HG03442 (cell line): ENCODE results near the gene SRD5A1.
A peak's percentile ranks its signal among the peaks of the same experiment; 100 is the strongest.

ENCODE experiments used
- ATAC-seq: cut with Tn5 transposase; IDR thresholded peaks from one replicate; pipeline ENCODE4 v1.9.1; 2021; ENCODE audit warnings: mild to moderate bottlenecking, moderate library complexity; ENCODE audit not compliant: unreplicated experiment

SRD5A1 gene, protein sequence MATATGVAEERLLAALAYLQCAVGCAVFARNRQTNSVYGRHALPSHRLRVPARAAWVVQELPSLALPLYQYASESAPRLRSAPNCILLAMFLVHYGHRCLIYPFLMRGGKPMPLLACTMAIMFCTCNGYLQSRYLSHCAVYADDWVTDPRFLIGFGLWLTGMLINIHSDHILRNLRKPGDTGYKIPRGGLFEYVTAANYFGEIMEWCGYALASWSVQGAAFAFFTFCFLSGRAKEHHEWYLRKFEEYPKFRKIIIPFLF

DNA sequence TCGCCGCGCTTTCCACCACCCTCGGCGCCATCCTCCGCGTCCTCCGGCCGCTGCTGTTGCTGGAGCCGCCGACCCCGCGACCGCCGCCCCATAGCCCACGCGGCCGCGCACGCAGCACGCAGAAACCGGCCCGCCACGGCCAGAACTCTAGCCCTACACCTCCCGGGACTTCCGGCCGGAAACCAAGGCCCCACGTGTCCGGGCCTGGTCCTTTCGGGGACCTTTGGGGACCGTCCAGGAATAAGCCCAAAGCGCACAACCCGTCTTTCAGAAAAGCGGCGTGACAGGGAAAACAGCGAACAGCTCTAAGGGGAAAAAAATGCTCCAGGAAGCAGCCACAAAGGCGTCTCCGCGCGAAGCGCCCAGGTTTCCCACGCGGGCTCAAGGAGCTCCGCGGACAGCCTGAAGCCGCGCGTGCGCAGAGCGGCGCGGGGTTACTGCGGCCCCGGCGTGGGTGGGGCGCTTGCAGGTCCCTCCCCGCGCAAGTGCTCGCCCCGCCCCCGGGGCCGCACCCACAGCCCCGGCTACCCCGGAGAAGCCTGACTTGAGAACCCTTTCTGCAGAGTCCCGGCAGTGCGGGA lies at the start of gene SRD5A1, which contains the start of gene NSUN2:
Gene SRD5A1, plus strand, starts transcription at position 553 of the 581 bp plus-strand sequence. CDS start 137 bp downstream, outside the sequence.
Gene NSUN2, minus strand, starts transcription at position 157 of the 581 bp plus-strand sequence. Its CDS starts 65 bp downstream, at position 92.
- ATAC-seq, result peak; percentile 86

DNA sequence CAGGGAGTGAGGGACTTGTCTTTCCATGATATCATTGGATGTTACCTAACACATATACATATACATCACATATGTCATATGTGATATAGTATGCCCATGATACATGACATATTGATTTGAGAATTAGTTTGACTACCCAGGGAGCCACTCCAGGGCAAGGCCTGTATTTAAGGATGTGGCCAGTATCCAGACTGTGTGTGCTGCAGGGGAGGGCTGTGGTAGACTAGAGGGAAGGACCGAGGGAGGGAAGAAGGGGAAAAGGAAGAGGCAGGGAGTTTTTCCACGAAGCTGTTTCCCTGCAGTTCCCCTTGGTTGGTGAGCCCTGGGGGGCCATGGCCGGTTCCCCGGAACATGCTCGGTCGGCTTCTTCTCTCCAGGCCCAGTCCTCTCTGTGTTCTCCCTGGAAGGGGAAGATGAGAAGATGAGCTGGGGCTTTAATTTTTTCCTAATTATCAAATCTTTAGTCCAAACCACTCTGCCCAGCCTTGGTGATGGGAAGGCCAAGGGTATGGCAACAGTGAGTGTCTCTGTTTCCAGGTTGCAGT lies 49.1 kb upstream of the SRD5A1 start:
- no peak for ATAC-seq

DNA sequence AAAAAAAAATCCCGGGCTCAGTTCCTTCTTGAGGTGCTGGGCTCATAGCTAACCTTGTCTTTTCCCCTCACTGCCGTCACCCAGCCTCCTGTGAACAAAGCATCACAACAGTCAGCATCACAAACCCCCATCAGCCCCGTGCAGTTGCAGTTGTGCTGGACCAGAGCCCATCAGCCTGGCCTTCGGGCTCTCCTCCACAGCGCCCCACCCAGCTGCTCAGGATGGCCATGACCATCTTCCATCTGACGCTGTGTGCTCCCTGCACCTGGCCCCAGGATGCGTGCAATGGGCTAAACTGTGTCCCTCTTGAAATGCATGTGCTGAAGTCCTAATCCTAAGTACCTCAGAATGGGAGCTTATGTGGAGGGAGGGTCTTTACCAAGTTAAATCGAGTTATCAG lies 48.5 kb upstream of the SRD5A1 start:
- ATAC-seq, result no peak

DNA sequence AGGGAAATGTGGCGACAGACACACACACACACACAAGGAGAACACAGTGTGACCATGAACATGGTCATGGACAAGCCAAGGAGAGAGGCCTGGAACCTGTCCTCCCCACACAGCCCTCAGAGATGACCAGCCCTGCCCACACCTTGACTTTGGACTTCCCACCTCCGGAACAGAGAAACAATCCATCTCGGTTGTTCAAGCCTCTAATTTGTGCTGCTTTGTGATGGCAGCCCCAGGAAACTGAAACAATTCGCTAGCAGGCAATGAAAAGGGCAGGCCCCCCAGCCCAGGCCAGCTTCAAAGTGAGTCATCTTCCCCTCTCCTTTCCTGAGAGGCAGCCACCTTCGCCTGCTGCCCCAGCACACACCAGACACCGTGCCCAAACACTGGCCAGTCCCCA lies 48.1 kb upstream of the SRD5A1 start:
- no peak for ATAC-seq

DNA sequence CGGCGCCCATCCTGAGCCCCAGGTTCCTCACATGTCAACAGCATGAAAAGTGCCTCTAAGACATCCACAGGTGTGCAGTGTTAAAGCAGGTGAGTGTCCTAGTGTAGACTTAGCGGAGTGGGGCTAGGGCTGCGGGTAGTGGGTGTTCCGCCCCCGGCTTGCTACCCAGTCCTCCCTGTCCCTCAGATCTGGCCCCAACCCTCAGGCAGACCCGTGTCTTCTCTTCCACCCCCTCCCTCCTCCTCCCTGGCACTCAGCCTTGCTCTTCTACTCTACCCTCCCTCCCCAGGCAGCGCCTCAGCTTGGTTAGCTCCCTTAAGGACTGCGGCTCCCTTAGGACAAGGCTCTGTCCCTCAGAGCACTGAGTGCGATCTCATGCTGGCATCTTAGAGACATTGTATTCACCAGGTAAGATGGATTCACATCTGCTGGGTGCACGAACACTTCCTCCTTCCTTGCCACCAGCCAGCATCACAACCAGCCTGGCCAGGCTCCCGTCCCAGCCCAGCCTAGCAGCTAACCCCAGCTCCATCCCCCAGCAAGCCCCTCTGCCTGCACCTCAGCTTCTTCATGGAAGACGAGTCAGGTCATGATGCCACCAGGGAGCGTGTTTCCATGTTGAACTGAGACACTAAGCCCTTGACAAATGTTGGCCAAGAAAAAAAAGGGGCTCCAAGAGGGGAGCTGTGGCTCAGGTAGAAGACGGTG lies 47.1 kb upstream of the SRD5A1 start:
- ATAC-seq, result no peak

DNA sequence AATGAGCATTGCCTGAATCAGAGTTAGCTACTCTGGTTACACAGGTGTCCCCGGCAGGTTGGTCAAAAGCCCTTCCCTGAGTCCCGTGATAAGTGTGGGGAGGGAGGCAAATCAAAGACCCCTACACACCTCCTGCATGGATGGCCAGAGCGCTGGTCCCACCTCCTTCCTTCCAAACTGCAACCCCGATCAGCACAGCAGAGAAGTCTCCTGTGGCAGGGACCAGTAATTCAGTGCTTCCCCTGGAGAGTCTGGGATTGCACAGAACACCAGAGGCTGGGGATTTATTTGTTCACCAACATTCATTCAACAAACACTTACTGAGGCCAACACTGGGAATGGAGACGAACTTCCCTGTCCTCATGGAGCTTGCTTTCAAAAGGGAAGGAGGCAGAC lies 46.6 kb upstream of the SRD5A1 start:
- no peak for ATAC-seq

DNA sequence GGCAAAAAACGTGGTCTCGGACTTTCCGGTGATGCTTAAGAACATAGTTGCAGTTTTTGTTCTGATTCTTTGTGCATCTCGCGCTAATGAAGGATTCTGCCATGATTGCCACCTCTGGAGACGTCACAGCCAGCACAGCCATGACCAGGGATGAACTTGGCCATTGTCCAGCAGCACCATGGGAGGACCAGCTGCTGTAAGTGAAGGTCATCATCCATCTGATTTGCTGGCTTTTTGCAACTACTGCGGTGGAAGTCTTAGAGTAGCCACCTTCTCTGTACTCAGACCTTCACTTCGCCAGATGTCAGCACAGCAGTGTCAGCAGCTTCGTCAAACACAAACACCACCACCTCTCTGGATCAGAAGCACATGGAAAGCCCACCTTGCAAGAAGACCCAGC lies 46.1 kb upstream of the SRD5A1 start:
- no peak for ATAC-seq

DNA sequence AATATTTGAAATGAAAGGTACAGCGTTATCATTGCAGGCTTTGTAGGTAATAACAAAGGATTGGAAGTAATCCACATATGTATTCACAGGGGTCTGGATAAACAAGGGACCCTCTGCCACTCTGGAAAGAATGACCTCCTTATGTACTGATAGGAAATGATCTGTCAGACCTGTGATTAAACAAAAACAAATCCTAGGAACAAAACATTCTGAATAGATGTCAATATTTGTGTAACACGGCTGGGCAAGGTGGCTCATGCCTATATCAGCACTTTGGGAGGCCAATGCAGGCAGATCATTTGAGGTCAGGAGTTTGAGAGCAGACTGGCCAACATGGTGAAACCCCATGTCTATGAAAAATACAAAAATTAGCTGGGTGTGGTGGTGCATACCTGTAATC lies 42.7 kb upstream of the SRD5A1 start:
- ATAC-seq, result no peak

DNA sequence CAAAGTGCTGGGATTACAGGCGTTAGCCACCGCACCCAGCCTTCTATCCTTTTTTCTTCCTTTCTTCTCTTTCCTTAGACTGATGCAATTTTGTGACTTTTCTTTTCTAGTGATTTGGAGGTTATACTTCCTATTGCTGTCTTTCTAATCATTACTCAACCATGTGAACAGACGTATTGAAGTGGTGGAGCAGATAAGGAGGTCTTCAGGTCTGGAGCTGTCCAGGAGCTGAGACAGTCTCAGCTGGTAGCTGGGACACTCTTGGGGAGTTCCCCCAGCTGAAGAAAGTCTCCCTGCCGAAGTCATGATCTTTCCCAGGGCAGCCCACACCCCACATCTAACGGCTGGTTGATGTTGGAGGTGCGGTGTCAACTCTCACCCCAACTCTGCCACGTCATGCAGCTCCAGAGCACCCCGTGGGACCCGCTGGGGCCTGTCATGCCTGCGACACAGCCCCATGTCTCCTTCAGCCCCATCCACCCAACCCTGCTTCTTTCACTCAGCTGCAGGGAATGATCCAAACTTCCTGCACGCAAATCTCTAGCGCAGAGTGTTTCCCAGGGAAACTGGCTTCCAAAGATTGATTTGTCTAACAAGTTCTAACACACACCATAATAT lies 41.5 kb upstream of the SRD5A1 start:
- no peak for ATAC-seq

DNA sequence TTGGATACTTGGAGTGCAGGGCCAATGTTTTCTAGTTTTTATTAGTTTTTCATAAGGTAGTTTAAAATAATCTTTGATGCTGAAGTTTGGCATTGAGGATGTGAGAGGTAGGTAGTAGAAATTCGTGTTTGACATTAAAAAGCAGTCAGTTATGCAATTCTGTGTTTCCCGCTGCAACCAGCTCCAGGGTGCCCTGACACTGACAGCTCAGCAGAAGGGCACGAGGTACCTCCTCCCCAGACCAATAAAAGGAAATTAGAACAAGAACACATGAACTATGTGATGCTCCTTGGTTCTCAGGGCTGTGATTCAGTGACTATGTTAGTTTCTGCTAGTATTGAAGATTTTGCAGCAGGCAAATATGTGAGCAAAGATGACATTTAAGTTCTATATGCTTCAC lies 40.6 kb upstream of the SRD5A1 start:
- no peak for ATAC-seq

DNA sequence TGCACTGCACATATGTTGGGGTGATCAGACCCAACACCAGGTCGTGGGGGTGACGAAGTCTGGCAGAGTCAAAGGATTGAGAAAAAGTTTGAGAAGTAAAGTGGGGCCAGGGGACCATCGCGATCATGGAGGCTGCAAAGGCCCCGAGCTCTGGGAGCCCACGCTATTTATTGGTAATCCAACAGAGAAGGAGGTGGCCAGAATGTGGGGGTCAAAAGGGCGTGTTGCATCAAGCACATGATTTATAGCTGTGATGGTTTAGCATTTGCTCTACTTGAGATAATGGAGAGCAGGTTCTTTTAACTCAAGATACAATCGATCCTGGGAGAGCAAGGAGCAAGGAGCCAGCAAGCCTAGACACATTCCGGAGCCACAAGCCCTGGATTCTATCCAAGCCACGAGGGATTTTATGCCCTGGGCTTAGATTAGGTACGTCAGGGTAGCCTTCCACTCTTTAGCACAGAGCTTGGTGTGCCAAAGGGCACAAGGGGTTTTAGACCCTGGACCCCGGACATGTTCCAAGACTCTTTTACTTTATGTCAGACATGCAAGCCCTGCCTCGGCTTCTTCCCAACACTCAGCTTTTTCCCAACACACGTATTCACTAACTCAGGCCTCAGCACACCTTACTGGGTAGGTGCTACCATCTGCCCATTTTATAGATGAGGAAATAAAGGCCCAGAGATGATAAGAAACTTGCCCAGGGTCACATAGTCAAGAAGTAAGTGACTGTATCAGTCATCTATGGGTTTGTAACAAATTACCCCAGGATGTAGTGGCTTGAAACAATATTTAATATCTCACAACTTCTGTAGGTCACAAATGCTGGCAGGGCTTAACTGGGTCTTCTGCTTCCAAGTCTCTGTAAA lies 39.9 kb upstream of the SRD5A1 start:
- ATAC-seq, result no peak

DNA sequence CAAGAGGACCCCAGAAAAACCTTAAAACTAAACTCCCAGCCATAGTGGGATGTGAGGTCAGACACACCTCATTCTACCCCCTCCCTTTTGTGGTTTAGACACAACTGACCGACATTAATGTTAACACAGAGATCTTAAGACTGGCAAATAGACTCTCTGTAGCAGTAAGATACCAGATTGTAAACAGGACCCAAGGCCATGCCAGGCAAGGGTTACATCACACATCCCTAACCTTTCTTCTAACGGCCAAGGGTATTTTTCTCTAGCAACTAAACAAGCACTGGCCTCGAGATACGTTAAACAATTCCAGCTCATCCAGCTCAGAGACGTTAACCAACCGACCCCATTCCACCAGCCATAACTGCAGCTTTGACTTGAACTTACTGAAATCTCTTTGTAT lies 39.2 kb upstream of the SRD5A1 start:
- no peak for ATAC-seq

DNA sequence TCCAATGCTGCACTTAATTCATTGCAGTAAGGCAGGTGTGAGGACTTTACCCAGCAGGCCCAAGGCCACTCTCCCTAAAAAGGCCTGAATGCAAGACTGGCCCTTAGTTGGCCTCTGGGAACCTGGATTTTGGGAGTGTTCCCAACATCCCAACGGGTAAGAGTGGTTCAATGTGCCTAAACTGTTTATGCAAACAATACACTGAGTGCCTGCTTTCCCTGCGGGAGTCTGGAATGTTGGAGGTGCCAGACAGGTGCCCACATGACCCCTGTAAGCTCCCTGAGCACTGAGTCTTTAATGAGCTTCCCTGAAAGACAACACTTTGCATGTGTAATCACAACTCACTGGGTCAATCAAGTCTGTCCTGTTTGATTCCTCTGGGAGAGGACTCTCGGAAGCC lies 37.8 kb upstream of the SRD5A1 start:
- no peak for ATAC-seq

DNA sequence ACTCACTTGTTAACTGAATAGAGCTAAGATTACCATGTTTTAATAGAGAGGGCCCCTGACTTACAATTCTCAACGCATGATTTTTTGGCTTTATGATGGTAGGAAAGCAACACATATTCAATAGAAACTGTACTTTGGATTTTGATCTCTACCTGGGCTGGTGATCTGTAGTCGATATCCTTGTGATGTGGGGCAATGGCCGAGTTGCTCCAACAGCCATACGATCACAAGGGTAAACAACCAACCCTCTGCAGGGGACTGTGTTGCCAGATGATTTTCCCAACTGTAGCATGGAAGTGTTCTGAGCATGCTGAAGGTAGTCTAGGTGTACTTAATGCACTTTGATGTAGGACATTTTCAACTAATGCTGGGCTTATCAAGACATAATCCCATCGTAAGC lies 36.9 kb upstream of the SRD5A1 start:
- no peak for ATAC-seq

DNA sequence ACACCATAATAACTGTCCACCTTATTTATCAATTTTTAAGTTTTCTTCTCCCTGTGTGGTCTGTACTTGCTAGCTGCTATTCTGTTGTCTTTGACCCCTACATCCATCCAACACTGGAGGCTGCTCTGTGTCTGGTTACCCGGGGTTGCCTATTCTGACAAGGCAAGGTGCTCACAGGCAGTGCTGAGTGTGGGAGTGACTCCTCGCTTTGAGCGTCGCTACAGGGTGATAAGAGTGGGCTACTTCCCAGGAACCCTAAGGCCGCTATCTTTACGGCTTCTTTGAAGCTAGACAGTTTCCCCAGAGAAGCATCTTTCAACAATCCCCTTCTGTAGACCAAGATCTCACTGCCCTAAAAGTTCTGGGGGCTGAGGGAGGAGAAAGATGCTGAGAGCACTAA lies 35.7 kb upstream of the SRD5A1 start:
- no peak for ATAC-seq

DNA sequence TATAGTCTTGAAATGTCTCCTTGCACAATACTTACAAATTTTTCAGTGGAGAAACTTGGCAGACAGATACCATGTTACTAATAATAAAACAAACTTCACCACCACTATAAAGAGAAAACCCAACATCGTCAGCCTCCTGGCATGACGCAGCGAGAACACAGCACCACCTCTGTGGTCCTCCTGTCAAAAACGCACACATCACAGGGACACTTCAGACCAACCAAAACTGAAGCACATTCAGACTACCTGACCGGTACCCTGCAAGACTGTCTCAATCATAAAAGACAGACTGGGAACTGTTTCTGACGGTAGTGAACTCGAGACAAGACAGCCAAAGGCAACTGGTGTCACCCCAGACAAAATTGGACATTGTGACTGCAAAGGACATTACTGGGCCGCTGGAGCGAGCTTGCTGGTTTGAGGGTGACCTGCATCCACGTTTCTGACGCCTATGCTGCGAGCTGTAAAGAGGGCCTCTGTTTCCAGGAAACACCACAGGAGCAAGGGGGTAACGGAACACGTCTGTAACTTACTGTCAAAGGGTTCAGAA lies 34.8 kb upstream of the SRD5A1 start:
- no peak for ATAC-seq

DNA sequence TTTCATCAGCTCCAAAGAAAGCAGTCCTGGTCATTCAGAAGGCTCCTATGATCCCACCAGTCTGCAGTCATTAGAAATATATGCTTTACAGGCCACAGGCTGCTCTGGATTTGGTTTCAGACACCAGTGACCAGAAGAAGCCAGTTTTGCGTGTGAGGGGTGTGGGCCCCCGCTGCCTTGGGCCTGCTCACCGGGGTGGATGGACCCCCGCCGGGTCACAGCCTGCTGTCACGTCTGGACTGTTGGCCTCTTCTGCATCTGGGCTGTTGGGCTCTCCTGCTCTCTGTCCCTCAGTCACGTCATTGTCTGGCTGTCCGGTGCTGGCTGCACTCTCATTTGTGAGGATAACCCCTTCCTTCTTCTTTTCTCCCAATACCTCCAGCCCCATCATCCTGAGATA lies 33.5 kb upstream of the SRD5A1 start:
- no peak for ATAC-seq

DNA sequence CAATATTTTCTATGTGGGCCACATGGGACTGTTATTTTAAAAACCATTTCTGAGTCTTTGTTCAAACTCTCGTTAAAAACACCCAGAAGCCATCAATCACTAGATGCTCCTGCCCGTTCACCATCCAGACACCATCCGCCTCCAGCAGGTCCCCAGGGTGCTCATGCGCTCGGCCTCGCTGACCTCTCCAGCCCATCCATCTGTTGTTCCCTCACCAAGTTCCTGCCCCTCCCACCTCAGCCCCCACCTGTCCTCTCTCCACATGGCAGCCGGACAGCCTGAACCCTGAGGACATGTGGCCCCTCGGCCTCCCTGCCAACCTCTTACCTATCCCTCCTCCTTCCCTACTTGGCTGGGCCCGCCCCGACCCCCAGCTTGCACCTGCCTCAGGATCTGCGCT lies 32.0 kb upstream of the SRD5A1 start:
- no peak for ATAC-seq

DNA sequence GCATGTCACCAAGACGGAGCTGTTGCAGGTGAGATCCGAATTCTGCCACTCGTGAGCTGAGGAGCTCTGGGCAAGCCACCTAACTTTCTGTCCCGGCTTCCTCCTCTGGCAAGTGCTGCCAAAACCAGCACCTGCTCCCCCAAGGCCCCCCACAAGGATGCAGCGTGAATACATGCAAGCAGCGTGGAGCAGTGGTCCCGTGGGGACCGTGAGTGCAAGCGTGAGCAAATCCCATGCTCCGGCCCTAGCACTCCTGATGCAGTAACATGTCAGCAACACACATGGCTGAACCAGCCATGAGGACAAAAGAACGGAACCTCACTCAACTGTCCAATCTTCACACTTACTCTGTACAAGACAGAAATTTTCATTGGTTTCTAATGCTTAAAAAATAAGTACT lies 31.4 kb upstream of the SRD5A1 start:
- no peak for ATAC-seq

DNA sequence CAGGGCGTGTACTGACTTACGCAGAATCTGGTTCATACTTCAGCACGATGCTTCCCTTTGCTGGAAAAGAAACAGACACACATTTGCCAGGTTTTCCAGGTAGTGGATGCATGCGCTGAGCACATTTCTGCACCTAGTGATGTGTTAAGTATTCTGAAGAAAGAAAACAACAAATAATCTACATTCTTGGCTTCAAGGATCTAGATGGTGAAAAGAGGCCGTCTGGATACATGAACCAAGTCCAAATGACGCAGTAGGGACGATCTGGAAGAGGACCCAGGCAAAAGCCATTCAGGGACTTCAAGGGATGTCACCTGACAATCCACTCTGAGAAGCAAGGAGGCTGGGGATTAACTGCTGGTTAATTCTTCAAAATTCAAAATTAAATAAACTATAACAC lies 30.8 kb upstream of the SRD5A1 start:
- ATAC-seq, result no peak
